ENCODE data around the gene PRRC2C. TPM values are rescaled to one million over a fixed set of nuclear protein-coding genes. Genes with fewer than 3 reads are reported as not detected.

The PRRC2C gene
- total RNA-seq, 1 donor from 2014 or later, result 155 TPM

GRCh38 chr1:171641076-171641864 is 155.9 kb downstream of the PRRC2C start:
- Histone ChIP-seq H3K9me3 (no peaks in the 10 kb centered on the region), H3K4me3 (no peak overlapping the region), H3K27me3 (no peaks in the 10 kb centered on the region), H3K4me1 (peaks cover 14% of the 10 kb centered on the region), H3K36me3 (no peaks in the 10 kb centered on the region), H3K27ac (no peak overlapping the region)
- DNase-seq (no peak), ATAC-seq (no peak)
- intact Hi-C loops (cut with DNase I), result no loop called here
- no peak for TF ChIP-seq CTCF (IDR thresholded peaks at IDR 0.05)

- intact Hi-C loops (cut with DNase I), result no loop called here
- no peak for ATAC-seq
Measured at GRCh38 chr1:171642197-171642596, 156.9 kb downstream of the PRRC2C start.

More at GRCh38 chr1:171642197-171642596, 156.9 kb downstream of the PRRC2C start:
- no peak for TF ChIP-seq CTCF (IDR thresholded peaks at IDR 0.05)
- no peaks in the 10 kb centered on the region for H3K27me3 ChIP-seq
- H3K36me3 ChIP-seq, result no peaks in the 10 kb centered on the region
- no peak for DNase-seq
- H3K4me3 ChIP-seq, result no peak overlapping the region
- no peak overlapping the region for H3K27ac ChIP-seq
- H3K4me1 ChIP-seq, result peaks cover 14% of the 10 kb centered on the region
- no peaks in the 10 kb centered on the region for H3K9me3 ChIP-seq

Other genes starting within 250 kb of the PRRC2C start
- 1.3 TPM for gene FMO1, start 237.0 kb upstream of the PRRC2C start, total RNA-seq
- gene FMO4, start 171.3 kb upstream of the PRRC2C start, total RNA-seq, result 4.3 TPM
- gene MYOCOS, start 136.7 kb downstream of the PRRC2C start, total RNA-seq, result not detected
- 0.69 TPM for gene MYOC, start 167.2 kb downstream of the PRRC2C start, total RNA-seq